Mucosa of gallbladder (tissue), 1 donor: Measurements from ENCODE around the gene TOP3B. TPM values are rescaled to one million over a fixed set of nuclear protein-coding genes. Genes with fewer than 3 reads are reported as not detected.

Experiments used
- total RNA-seq: library from RNA; stranded (reverse); gene quantifications from one replicate; pipeline ENCODE4 v1.2.1, GENCODE V29; 2021
- donor health status: DM: no; HTN: no; CAD: no.

The TOP3B gene
- total RNA-seq, 1 donor from 2014 or later: 33.1 TPM

Other genes starting within 250 kb of the TOP3B start
- 10.0 TPM for gene YPEL1, start 247.0 kb downstream of the TOP3B start, total RNA-seq
- gene MAPK1, start 115.1 kb downstream of the TOP3B start, total RNA-seq: 131 TPM
- 23.2 TPM for gene PPM1F, start 29.9 kb downstream of the TOP3B start, total RNA-seq